ACC112 (cell line): ENCODE measurements around the gene BMP8B.
"Not testable (repeated sequence)": the region's sequence is repeated elsewhere in the genome, so short reads cannot be mapped to it uniquely, and the experiment has no call there.

Experiments used
- H2AFZ ChIP-seq: fragments of 200-600 bp; sonication (generic); one replicate; pipeline ENCODE4 v1.6.0; 2017; ENCODE audit warnings: antibody characterized with exemption, low read length; ENCODE audit not compliant: unreplicated experiment
- H3K27ac ChIP-seq: fragments of 200-600 bp; sonication (generic); 2 replicates; pipeline ENCODE4 v1.5.1; 2014; ENCODE audit warnings: low read depth, mild to moderate bottlenecking, antibody characterized with exemption, low read length, moderate library complexity
- H3K27me3 ChIP-seq: fragments of 200-600 bp; sonication (generic); 2 replicates; pipeline ENCODE4 v1.6.1; 2014; ENCODE audit warnings: mild to moderate bottlenecking, antibody characterized with exemption, low read length, moderate library complexity, mixed read lengths; ENCODE audit not compliant: insufficient read depth
- H3K36me3 ChIP-seq: fragments of 200-600 bp; sonication (generic); 2 replicates; pipeline ENCODE4 v1.6.1; 2016; ENCODE audit warnings: mild to moderate bottlenecking, antibody characterized with exemption, low read length, moderate library complexity, mixed read lengths; ENCODE audit not compliant: insufficient read depth
- H3K4me1 ChIP-seq: fragments of 200-600 bp; sonication (generic); one replicate; pipeline ENCODE4 v1.6.1; 2016; ENCODE audit warnings: low read length, mixed read lengths; ENCODE audit not compliant: insufficient read depth, unreplicated experiment, control insufficient read depth
- H3K4me3 ChIP-seq: fragments of 200-600 bp; sonication (generic); 2 replicates; pipeline ENCODE4 v1.5.1; 2014; ENCODE audit warnings: mild to moderate bottlenecking, low read depth, low read length
- H3K79me2 ChIP-seq: fragments of 200-600 bp; sonication (generic); one replicate; pipeline ENCODE4 v1.6.0; 2016; ENCODE audit warnings: low read length; ENCODE audit not compliant: control insufficient read depth, unreplicated experiment, insufficient read depth

BMP8B gene

GRCh38 chr1:39827201-39827600 lies 38.5 kb upstream of the BMP8B start:
- no peaks in the 10 kb centered on the region for H3K36me3 ChIP-seq
- H3K27me3 ChIP-seq = 0 out of 2 replicates have a peak, but pooled peaks cover 4% of the 10 kb centered on the region
- H3K4me1 ChIP-seq = no peaks in the 10 kb centered on the region
- H3K4me3 ChIP-seq = no peak overlapping the region
- H3K27ac ChIP-seq = no peak overlapping the region
- H2AFZ ChIP-seq = no peak overlapping the region
- no peaks in the 10 kb centered on the region for H3K79me2 ChIP-seq

- H3K4me1 ChIP-seq = no peaks in the 10 kb centered on the region
- H3K27ac ChIP-seq = no peak overlapping the region
- no peak overlapping the region for H2AFZ ChIP-seq
- no peaks in the 10 kb centered on the region for H3K79me2 ChIP-seq
- 0 out of 2 replicates have a peak, but pooled peaks cover 4% of the 10 kb centered on the region for H3K27me3 ChIP-seq
- H3K36me3 ChIP-seq = no peaks in the 10 kb centered on the region
- no peak overlapping the region for H3K4me3 ChIP-seq
Measured at GRCh38 chr1:39826583-39826982, 37.9 kb upstream of the BMP8B start.

- H3K27me3 ChIP-seq = 0 out of 2 replicates have a peak, but pooled peaks cover 4% of the 10 kb centered on the region
- H3K79me2 ChIP-seq = no peaks in the 10 kb centered on the region
- no peaks in the 10 kb centered on the region for H3K4me1 ChIP-seq
- H3K4me3 ChIP-seq = no peak overlapping the region
- H2AFZ ChIP-seq = no peak overlapping the region
- H3K27ac ChIP-seq = no peak overlapping the region
- H3K36me3 ChIP-seq = no peaks in the 10 kb centered on the region
Measured at GRCh38 chr1:39825432-39825941, 36.8 kb upstream of the BMP8B start.

GRCh38 chr1:39823450-39823849 lies 34.8 kb upstream of the BMP8B start:
- not testable (repeated sequence) for H3K27ac ChIP-seq, H3K79me2 ChIP-seq, H3K27me3 ChIP-seq, H3K4me1 ChIP-seq, H3K4me3 ChIP-seq, H3K36me3 ChIP-seq, H2AFZ ChIP-seq

- no peaks in the 10 kb centered on the region for H3K4me1 ChIP-seq
- no peaks in the 10 kb centered on the region for H3K36me3 ChIP-seq
- no peaks in the 10 kb centered on the region for H3K27me3 ChIP-seq
- H3K79me2 ChIP-seq = no peaks in the 10 kb centered on the region
- H2AFZ ChIP-seq = no peak overlapping the region
- no peak overlapping the region for H3K27ac ChIP-seq
- H3K4me3 ChIP-seq = no peak overlapping the region
Measured at GRCh38 chr1:39822146-39822545, 33.5 kb upstream of the BMP8B start.

GRCh38 chr1:39819091-39819812 lies 30.6 kb upstream of the BMP8B start:
- H2AFZ ChIP-seq = no peak overlapping the region
- H3K36me3 ChIP-seq = no peaks in the 10 kb centered on the region
- no peak overlapping the region for H3K27ac ChIP-seq
- H3K4me3 ChIP-seq = no peak overlapping the region
- no peaks in the 10 kb centered on the region for H3K27me3 ChIP-seq
- no peaks in the 10 kb centered on the region for H3K79me2 ChIP-seq
- peaks cover 9% of the 10 kb centered on the region for H3K4me1 ChIP-seq

- Histone ChIP-seq H3K4me3 (no peak overlapping the region), H3K27me3 (no peaks in the 10 kb centered on the region), H2AFZ (no peak overlapping the region), H3K4me1 (peaks cover 9% of the 10 kb centered on the region), H3K27ac (no peak overlapping the region), H3K79me2 (no peaks in the 10 kb centered on the region), H3K36me3 (no peaks in the 10 kb centered on the region)
Measured at GRCh38 chr1:39818482-39818881, 29.8 kb upstream of the BMP8B start.

- not testable (repeated sequence) for H3K4me1 ChIP-seq, H3K36me3 ChIP-seq, H2AFZ ChIP-seq, H3K27ac ChIP-seq, H3K27me3 ChIP-seq, H3K4me3 ChIP-seq, H3K79me2 ChIP-seq
Measured at GRCh38 chr1:39817091-39817932, 28.6 kb upstream of the BMP8B start.

- no peaks in the 10 kb centered on the region for H3K27me3 ChIP-seq
- H3K4me3 ChIP-seq = no peak overlapping the region
- no peaks in the 10 kb centered on the region for H3K79me2 ChIP-seq
- no peak overlapping the region; the same call in 1 of the 2 replicates for H3K27ac ChIP-seq
- H3K4me1 ChIP-seq = peaks cover 9% of the 10 kb centered on the region
- no peaks in the 10 kb centered on the region for H3K36me3 ChIP-seq
- H2AFZ ChIP-seq = no peak overlapping the region
Measured at GRCh38 chr1:39816415-39817090, 27.9 kb upstream of the BMP8B start.

GRCh38 chr1:39812913-39813312 lies 24.2 kb upstream of the BMP8B start:
- Histone ChIP-seq H2AFZ (no peak overlapping the region), H3K4me3 (no peak overlapping the region), H3K36me3 (no peaks in the 10 kb centered on the region), H3K79me2 (no peaks in the 10 kb centered on the region), H3K27me3 (no peaks in the 10 kb centered on the region), H3K4me1 (peaks cover 9% of the 10 kb centered on the region), H3K27ac (no peak overlapping the region)
